HEK293T (cell line): ENCODE measurements around the gene DDHD1.

Experiments used
- CTCF ChIA-PET: fragments of 350-600 bp; formaldehyde crosslinking; extraction: SDS; loops from one replicate; lab custom pipeline; 2021; ENCODE audit warnings: antibody characterized with exemption, inconsistent platforms; lab: Yijun Ruan, JAX
- POLR2A ChIA-PET: fragments of 350-600 bp; formaldehyde crosslinking; extraction: SDS; loops from one replicate; lab custom pipeline; 2020; ENCODE audit warnings: antibody characterized with exemption, inconsistent platforms; lab: Yijun Ruan, JAX
- DNase-seq: peaks from one replicate; pipeline ENCODE4 v3.0.0; 2012; ENCODE audit warnings: mixed read lengths; ENCODE audit errors: extremely low spot score
- ARNT ChIP-seq: fragments of 450-650 bp; IDR thresholded peaks from 2 replicates; pipeline ENCODE4 v1.6.1; 2017; ENCODE audit warnings: mild to moderate bottlenecking
- BHLHE40 ChIP-seq: fragments of 450-650 bp; IDR thresholded peaks from 2 replicates; pipeline ENCODE4 v1.6.1; 2016; ENCODE audit warnings: mild to moderate bottlenecking, moderate library complexity, borderline replicate concordance
- CTBP1 ChIP-seq: fragments of 450-650 bp; IDR thresholded peaks from 2 replicates; pipeline ENCODE4 v1.6.1; 2016; ENCODE audit warnings: borderline replicate concordance
- ELF4 ChIP-seq: fragments of 450-650 bp; IDR thresholded peaks from 2 replicates; pipeline ENCODE4 v1.6.1; 2017; ENCODE audit warnings: antibody characterized with exemption
- FOXA1 ChIP-seq: fragments of 450-650 bp; IDR thresholded peaks from 2 replicates; pipeline ENCODE4 v1.6.1; 2016; ENCODE audit warnings: mild to moderate bottlenecking
- FOXK2 ChIP-seq: fragments of 450-650 bp; IDR thresholded peaks from 2 replicates; pipeline ENCODE4 v1.6.1; 2016; ENCODE audit warnings: mild to moderate bottlenecking
- FOXM1 ChIP-seq: fragments of 450-650 bp; IDR thresholded peaks from 2 replicates; pipeline ENCODE4 v1.6.1; 2017; ENCODE audit warnings: mild to moderate bottlenecking, borderline replicate concordance
- HDGF ChIP-seq: fragments of 450-650 bp; IDR thresholded peaks from 2 replicates; pipeline ENCODE4 v1.6.1; 2017; ENCODE audit warnings: antibody characterized with exemption, borderline replicate concordance
- L3MBTL2 ChIP-seq: fragments of 450-650 bp; conservative IDR thresholded peaks from 2 replicates; pipeline ENCODE4 v1.6.1; 2016; ENCODE audit warnings: mild to moderate bottlenecking
- LEF1 ChIP-seq: fragments of 450-650 bp; IDR thresholded peaks from 2 replicates; pipeline ENCODE4 v1.6.1; 2017; ENCODE audit warnings: mild to moderate bottlenecking, borderline replicate concordance
- NFRKB ChIP-seq: fragments of 450-650 bp; IDR thresholded peaks from 2 replicates; pipeline ENCODE4 v1.6.1; 2016; ENCODE audit warnings: mild to moderate bottlenecking, moderate library complexity
- SP1 ChIP-seq: fragments of 450-650 bp; IDR thresholded peaks from 2 replicates; pipeline ENCODE4 v1.6.1; 2017
- SUZ12 ChIP-seq: fragments of 450-650 bp; IDR thresholded peaks from 2 replicates; pipeline ENCODE4 v1.6.1; 2016; ENCODE audit warnings: mild to moderate bottlenecking
- TARDBP ChIP-seq: fragments of 450-650 bp; IDR thresholded peaks from 2 replicates; pipeline ENCODE4 v1.6.1; 2016
- ZNF384 ChIP-seq: fragments of 450-650 bp; IDR thresholded peaks from 2 replicates; pipeline ENCODE4 v1.6.1; 2016
- TF ChIP-seq, protein P1 (sequence below): fragments of 450-650 bp; IDR thresholded peaks from 2 replicates; pipeline ENCODE4 v1.6.1; 2016

DDHD1 gene

DNA sequence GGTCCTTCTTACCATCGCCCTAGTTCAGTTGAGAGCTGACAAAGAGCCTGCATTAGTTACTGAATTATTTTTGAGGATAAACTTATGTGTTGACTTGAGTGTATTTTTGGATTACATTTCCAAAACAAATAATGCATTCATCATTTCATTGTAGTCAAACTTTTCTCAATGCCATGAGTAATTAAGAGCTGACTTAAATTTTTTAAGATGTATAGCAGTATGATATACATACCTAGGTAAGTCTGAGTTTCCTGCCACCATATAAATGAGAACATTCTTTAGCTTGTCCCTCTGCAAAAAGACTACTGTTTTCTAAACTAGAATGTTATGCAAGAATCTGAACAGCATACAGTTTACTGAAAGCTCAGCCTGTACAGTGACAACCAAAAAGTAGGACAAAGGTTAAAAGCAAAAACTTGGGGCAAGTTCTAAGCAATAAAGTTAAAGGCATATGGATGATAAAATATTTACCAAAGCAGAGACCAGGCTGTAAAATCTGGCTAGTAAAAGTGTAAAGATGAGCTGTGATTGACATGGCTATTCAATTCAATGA is 120.2 kb downstream of the DDHD1 start:
- CTCF ChIA-PET, result no interaction called here
- POLR2A ChIA-PET, result no interaction called here
- no peak for TF ChIP-seq NFRKB
- TF ChIP-seq, protein P1, sequence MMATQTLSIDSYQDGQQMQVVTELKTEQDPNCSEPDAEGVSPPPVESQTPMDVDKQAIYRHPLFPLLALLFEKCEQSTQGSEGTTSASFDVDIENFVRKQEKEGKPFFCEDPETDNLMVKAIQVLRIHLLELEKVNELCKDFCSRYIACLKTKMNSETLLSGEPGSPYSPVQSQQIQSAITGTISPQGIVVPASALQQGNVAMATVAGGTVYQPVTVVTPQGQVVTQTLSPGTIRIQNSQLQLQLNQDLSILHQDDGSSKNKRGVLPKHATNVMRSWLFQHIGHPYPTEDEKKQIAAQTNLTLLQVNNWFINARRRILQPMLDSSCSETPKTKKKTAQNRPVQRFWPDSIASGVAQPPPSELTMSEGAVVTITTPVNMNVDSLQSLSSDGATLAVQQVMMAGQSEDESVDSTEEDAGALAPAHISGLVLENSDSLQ, result 0 out of 2 replicates have a peak, but pooled peaks have one; percentile 11
- no peak for DNase-seq

DNA sequence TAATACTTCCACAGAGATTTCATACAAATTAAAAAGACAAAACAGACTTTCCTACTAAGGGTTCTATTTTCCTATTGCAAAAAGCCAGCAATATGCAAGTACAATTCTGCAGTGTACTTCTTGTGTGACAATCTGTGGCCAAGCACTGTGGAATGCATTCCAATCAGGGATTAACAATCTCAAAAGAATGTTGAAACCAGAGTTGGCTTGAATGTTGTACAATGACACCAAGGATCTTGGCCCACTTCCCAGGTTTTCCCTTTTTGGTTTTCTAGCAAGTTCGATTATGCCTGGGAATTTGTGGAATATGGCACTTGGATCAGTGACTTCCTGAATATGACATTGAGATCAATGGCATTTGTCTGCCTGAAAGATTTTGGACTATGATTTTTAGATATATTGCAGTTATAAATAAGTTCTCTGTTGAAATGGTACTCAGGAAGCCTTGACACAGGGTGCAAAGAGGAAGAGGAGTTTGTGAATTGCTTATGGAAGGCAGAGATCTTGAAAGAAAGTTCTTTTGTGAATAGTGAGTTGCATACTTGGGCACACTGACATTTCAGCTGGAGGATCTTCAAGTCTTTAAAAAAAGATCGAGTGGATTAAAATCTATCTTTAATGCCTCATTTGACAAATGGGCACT is 120.8 kb downstream of the DDHD1 start:
- CTCF ChIA-PET, result no interaction called here
- TF ChIP-seq ZNF384 (no peak), L3MBTL2 (no peak), BHLHE40 (no peak), FOXA1 (no peak), FOXM1 (no peak), HDGF (no peak), ELF4 (no peak), TARDBP (no peak), ARNT (no peak), CTBP1 (no peak), LEF1 (no peak), NFRKB (no peak), SP1 (no peak), FOXK2 (no peak), SUZ12 (no peak)
- TF ChIP-seq, protein P1, result no peak
- DNase-seq, result no peak

DNA sequence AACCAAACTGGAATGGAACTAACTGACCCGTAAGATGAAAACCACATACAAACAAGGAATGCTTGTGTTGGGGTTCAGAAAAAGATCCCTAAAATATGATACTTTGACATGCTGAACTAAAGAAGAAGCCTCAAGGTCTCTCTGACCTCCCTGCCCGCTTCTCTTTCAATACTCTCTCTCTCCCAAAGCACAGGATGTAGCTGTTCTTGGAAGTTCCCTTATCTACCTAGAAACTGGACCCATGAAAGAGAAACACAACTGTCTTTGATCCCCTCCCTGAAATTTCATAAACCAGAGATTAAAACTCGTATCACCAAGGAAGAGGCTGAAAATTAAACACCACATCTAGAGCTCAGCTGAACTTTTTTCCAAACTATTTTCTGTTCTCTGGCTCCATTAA is 125.6 kb downstream of the DDHD1 start:
- DNase-seq, result no peak
- POLR2A ChIA-PET, result no interaction called here
- CTCF ChIA-PET, result no interaction called here
- TF ChIP-seq SP1 (no peak), BHLHE40 (no peak), NFRKB (no peak), CTBP1 (no peak), SUZ12 (no peak), LEF1 (no peak), FOXA1 (no peak), ARNT (no peak), ZNF384 (no peak), FOXM1 (no peak), FOXK2 (no peak), TARDBP (no peak), ELF4 (no peak), L3MBTL2 (no peak), HDGF (no peak)
- TF ChIP-seq, protein P1, result no peak

More for the DNA sequence above, 120.8 kb downstream of the DDHD1 start:
- POLR2A ChIA-PET, result no interaction called here

DNA sequence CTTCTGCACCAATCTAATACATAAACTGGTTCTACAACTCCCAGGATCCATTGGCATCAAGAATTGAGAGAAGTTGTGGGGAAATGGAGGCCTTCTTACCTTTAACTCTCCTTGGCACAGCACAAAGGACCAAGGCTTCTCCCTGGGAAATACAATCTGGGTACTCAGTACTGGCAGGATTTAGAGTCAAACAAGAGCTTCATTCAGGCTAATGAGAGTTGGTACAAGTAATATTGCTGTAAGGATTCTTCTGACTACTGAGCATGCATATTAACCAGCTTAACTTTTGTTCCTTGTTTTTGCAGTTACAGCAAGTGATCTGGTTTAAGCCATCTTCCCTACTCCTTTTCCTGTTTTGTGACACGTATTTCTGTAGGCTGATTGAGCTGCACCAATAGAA is 126.1 kb downstream of the DDHD1 start:
- TF ChIP-seq FOXK2 (no peak), ELF4 (no peak), HDGF (no peak), TARDBP (no peak), L3MBTL2 (no peak), FOXA1 (no peak), NFRKB (no peak), ARNT (no peak), CTBP1 (no peak), SUZ12 (no peak), BHLHE40 (no peak), LEF1 (no peak), SP1 (no peak), ZNF384 (no peak)
- TF ChIP-seq, protein P1, result no peak
- CTCF ChIA-PET, result interaction anchor here (0.5 kb wide), 1 partner anchor 340 kb away, joined by 5 read pairs; no protein-coding TSS in a partner anchor
- POLR2A ChIA-PET, result no interaction called here
- DNase-seq, result no peak

DNA sequence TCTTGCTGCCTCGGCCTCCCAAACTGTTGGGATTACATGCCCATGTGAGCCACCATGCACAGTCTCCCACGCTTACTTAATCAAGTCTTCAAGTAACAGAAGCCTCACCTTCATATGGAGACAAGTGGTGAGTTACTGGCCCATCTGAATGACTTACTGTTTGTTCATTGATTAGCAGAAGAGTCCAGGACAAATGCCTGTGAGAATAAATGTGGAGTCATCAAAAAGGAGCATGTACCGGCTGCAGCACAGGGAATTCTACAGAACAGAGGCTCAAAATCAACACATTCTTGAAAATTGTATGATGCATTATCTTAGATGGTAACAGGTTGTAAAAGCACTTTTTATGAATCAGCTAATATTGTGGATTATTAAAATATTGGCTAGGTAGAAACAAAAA is 129.8 kb downstream of the DDHD1 start:
- ChIA-PET POLR2A (no interaction called here), CTCF (no interaction called here)
- no peak for DNase-seq
- no peak for TF ChIP-seq ZNF384
- no peak for TF ChIP-seq ARNT
- TF ChIP-seq FOXA1, result no peak
- no peak for TF ChIP-seq SP1
- no peak for TF ChIP-seq L3MBTL2
- no peak for TF ChIP-seq ELF4
- TF ChIP-seq HDGF, result no peak
- no peak for TF ChIP-seq CTBP1
- TF ChIP-seq TARDBP, result no peak
- TF ChIP-seq FOXK2, result no peak
- TF ChIP-seq FOXM1, result no peak
